CMK (cell line): ENCODE results near the gene SLPI.

Experiments used
- DNase-seq: peaks from one replicate; pipeline ENCODE4 v3.0.0-alpha.2; 2010; ENCODE audit warnings: low read depth

Gene SLPI

GRCh38 chr20:45269754-45270270 lies 15.4 kb upstream of the SLPI start:
- no peak for DNase-seq

- DNase-seq = no peak
These were observed 14.7 kb upstream of the SLPI start for GRCh38 chr20:45269056-45269455.

DNA sequence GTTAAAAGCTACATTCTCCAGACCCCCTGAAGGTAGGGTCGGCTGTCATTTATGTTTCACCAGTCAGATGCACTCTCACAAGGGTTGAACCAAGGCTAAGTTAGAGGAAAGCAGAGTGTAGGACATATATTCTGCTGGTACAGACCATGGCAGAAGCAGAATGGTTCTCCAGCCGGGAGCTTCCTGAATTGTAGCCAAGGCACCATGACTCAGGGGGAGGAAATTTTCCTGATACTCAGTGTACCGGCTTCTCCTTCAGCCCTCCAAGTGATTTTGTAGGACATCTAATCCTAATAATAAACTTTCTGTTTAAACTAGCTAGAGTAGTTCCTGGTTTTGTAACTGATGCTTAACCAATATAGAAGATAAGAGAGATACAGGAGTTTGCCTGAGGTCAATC lies 14.2 kb upstream of the SLPI start:
- DNase-seq = no peak

GRCh38 chr20:45266977-45267376 lies 12.6 kb upstream of the SLPI start:
- DNase-seq = no peak

- DNase-seq = no peak
These were observed 9.3 kb upstream of the SLPI start for GRCh38 chr20:45263556-45264266.

DNA sequence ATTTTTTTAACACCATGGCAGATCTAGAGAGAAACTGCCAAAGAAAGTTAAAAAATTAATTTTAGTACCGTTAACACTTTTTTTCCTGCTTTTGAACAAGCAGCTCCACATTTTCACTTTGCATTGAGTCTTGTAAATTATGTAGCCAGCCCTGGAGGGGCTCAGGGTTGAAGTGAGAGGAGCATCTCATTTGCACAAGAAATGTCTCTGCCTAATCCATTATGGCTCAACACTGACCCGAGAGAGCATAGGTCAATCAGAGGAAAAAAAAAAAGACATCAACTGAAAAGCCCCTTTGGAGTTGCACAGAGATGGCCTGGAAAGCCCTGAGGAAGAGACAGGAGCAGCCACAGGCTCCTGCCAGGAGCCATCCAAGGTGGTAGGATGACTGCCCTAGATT lies 4.3 kb upstream of the SLPI start:
- DNase-seq = no peak

- DNase-seq = no peak
These were observed 3.9 kb upstream of the SLPI start for GRCh38 chr20:45258259-45258658.

GRCh38 chr20:45257711-45258110 lies 3.3 kb upstream of the SLPI start:
- no peak for DNase-seq

GRCh38 chr20:45257161-45257560 lies 2.8 kb upstream of the SLPI start:
- no peak for DNase-seq

DNA sequence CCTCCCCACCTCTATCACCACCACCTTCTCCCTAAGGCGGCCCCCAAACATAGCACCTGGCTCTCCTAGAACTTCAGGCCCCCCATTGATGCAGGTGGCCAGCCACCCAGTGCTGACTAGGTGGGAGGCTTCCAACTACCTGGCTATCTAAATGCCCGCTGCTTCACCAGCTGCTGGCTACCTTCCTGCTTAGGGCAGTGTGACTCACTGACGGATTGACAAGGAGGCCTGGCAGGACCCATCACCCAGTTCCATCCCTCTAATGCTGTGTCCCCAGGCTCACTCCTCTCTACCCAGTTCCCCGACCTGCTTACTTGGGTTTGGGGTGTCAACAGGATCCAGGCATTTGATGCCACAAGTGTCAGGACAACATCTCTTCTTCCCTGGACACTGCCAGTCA lies 1.1 kb downstream of the SLPI start:
- DNase-seq = no peak

DNA sequence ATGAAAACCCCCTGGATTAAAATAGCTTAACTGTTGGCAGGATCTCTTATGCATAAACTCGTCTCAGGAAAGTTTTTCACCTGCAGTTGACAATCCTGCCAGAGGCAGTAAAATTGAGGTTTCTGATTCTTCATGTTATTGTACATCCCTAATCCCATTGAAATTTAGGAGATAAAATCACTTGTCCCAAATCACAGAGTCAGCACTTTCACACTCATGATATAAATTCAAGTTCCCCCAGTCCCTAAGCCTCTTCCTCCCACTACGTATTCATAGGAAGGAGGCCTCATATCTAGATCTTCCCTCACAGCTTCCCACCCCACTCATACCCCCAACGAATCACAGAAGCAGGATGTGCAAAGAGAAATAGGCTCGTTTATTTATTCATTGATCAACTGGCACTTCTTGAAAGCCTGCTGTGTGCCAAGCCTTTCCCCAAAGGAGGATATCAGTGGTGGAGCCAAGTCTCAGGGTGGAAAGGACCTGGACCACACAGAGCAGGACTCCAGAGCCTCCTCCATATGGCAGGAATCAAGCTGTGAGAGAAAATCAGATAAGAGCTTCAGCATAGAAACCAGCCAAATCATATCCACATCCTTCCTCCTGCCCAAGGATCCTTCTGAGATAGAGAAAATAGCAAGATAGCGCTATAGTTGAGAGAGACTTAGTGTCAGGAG lies 2.3 kb downstream of the SLPI start:
- DNase-seq = no peak

DNA sequence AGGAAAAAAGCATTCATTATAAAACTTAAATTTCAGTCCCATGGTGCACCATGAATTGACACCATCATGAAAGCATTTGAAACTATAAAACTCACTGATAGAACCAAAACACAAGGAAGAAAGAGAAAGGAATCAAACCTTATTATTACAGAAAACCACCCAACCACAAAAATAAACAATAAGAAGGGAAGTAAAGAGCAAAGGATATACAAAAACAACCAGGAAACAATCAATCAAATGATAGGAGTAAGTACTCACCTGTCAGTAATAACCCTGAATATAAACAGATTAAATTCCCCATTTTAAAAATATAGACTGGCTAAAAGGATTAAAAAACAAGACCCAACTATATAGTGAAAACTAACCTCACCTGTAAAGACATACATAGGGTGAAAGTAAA lies 5.8 kb downstream of the SLPI start:
- DNase-seq = no peak

- DNase-seq = no peak
These were observed 6.5 kb downstream of the SLPI start for GRCh38 chr20:45247865-45248264.

GRCh38 chr20:45246109-45246508 lies 8.3 kb downstream of the SLPI start:
- no peak for DNase-seq

DNA sequence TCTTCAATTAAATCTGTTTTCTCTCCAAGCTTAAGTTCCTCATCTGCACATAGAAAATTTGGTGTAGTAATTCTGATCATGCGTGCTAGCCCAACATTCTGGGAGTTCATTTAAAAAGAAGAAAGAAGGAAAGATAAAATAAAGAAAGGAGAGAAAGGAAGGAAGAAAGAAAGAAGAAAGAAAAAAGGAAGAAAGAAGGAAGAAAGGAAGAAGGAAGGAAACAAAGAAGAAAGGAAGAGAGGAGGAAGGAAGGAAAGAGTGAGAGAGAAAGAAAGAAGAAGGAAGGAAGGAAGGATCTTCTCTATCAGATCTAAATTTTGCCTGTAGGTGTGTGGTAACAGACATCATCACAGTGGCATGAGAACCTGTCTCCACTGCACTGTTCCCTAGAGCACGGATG lies 16.2 kb downstream of the SLPI start:
- no peak for DNase-seq

- DNase-seq = no peak
These were observed 18.4 kb downstream of the SLPI start for GRCh38 chr20:45235995-45236394.

DNA sequence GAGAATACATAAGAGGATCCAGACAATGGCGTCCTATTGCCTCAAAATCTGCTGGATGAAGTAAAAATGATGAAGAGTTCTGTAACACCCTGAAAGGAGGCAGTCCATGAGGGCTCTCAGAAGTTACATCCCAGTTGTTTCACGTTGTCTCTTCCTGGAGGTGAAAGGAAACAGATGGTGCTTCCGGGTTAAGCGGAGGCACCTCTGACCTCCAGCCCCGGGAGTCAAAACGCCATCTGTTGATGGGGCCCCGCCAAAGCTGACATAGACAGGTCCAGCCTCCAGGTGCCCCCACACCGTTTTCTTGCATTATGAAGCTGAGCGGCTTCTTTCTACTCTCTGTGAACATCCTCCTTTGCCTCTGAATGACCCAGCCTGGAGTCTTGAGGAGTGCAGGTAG lies 23.7 kb downstream of the SLPI start:
- DNase-seq = no peak

DNA sequence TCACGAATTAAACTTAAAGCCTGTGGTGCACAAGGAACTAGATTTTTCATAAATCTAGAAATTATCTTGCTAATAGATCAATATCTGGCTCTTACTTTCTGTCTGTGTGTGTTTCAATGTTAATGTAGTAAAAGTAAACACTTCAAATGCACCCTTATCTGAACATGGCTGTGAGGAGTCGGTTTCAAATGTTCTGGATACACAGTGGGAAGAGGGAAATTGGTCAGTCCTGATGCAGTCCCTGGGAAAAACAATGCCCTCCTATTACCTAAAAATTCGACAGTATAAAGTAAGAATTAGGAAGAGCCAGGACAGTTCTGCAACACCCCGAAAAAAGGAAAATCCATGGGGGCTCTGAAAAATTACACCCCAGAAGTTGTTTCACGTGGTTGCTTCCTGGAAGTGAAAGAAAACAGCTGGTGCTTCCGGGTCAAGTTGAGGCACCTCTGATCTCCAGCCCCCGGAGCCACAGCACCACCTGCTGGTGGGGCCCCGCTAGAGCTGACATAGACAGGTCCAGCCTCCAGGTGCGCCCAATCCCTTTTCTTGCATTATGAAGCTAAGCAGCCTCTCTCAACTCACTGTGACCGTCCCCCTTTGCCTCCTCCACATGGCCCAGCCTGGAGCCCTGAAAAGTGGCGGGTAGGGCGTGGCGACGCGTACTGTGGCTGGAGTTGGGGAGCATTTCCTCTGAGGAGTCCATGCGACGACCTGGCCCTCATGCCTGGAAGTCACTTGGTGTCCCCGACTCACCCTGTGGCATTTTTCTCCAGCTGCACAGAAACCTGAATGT lies 24.9 kb downstream of the SLPI start:
- no peak for DNase-seq

DNA sequence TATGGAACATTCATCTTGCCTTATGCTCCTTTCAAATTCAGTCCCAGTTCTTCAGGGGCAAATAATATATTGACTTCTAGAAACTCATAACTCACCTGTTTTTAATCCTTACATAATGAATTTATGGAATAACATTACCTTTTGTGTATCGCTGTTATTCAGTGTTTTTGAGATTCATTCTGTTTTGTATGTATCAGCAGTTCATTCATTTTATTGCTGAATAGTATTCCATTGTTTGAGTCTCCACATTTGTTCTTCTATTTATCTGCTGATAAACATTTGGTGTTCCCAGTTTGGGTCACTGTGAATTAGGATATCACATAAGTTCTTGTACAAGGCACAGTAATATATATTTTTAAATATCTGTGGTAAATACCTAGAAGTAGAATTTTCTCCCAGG lies 28.1 kb downstream of the SLPI start:
- DNase-seq = no peak

- no peak for DNase-seq
These were observed 31.2 kb downstream of the SLPI start for GRCh38 chr20:45223136-45223535.

DNA sequence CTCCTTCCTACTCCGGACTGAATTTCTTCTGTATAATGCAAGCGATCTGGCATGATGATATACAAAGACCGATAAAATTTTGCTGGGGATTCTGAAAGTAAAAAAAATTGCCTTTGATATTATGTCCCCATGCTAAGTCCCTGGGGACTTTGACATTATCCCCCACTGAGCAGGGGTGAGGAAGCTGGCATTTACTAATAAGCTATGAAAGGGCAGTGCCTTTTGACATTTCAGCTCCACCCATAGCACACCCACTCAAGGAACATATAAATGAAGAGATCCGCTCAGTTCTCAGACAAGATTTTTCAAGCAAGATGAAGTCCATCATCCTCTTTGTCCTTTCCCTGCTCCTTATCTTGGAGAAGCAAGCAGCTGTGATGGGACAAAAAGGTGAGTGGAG lies 33.3 kb downstream of the SLPI start, which contains the start of gene SEMG2:
Gene SEMG2 (plus strand): TSS at position 298 of the 400 bp plus-strand sequence. CDS start 17 bp downstream, at position 315.
- no peak for DNase-seq

DNA sequence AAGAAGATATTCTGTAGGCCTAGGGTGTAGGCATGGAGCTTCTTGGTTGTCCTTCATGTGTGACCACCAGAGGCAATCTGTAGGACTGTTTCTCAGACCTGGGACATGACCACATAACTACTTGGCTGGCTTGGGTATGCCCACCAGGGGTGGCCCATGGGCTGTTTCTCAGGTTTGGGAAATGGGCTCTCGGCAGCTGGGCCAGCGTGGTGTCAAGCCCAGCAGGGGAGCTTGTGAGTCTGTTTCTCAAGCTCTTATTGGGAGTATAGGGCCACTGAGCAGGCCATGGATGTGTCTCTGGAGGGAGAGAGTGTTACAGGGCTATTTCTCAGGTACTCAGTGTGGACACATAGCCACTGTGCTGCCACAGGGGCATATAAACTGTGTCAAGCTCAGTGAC lies 35.7 kb downstream of the SLPI start:
- DNase-seq = no peak

- no peak for DNase-seq
These were observed 36.2 kb downstream of the SLPI start for GRCh38 chr20:45218124-45218523.
